ENCODE results near the gene ROBO1.

ROBO1 gene

DNA sequence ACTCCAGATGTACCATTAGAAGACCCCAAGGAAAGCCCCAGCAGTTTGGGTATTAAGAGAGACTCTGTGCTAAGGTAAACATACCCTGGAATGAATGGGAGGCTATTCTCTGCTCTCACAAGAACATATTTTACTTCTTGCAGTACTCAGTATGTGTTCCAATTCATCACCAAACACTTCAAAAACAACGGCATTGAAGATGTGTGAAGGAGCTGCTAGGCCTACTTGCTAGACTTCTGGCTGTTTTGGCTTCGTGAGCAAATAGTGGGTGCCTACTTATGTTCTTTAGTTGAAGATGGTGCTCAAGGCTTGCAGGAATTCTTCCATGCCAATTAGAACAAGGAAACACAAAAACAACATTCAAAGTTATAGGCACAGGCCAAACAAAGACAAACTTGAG, 514.5 kb downstream of the ROBO1 start:
- DNase-seq, result no peak
- no peak overlapping the region for H3K4me3 Mint-ChIP-seq
- no peaks in the 10 kb centered on the region for H3K36me3 Mint-ChIP-seq (ENCODE audit: low read depth)
- H3K27me3 Mint-ChIP-seq (ENCODE audit: low read depth, poor library complexity), result no peaks in the 10 kb centered on the region
- no peak overlapping the region for H3K27ac Mint-ChIP-seq
- no peaks in the 10 kb centered on the region for H3K9me3 Mint-ChIP-seq
- no peaks in the 10 kb centered on the region for H3K4me1 Mint-ChIP-seq
- TF ChIP-seq, protein P1, sequence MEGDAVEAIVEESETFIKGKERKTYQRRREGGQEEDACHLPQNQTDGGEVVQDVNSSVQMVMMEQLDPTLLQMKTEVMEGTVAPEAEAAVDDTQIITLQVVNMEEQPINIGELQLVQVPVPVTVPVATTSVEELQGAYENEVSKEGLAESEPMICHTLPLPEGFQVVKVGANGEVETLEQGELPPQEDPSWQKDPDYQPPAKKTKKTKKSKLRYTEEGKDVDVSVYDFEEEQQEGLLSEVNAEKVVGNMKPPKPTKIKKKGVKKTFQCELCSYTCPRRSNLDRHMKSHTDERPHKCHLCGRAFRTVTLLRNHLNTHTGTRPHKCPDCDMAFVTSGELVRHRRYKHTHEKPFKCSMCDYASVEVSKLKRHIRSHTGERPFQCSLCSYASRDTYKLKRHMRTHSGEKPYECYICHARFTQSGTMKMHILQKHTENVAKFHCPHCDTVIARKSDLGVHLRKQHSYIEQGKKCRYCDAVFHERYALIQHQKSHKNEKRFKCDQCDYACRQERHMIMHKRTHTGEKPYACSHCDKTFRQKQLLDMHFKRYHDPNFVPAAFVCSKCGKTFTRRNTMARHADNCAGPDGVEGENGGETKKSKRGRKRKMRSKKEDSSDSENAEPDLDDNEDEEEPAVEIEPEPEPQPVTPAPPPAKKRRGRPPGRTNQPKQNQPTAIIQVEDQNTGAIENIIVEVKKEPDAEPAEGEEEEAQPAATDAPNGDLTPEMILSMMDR (IDR thresholded peaks at IDR 0.05), result no peak

DNA sequence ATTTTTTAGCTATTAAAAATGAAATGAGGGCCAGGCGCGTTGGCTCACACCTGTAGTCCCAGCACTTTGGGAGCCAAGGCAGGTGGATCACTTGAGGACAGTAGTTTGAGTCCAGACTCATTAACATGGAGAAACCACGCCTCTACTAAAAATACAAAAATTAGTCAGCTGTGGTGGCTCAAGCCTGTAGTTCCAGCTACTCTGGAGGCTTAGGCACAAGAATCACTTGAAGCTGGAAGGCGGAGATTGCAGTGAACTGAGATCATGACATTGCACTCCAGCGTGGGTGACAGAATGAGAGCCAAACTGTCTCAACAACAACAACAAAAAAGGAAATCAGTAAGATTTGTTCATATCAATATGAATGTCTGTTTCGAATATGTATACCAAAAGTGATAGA, 517.1 kb downstream of the ROBO1 start:
- DNase-seq, result no peak
- TF ChIP-seq, protein P1 (IDR thresholded peaks at IDR 0.05), result no peak
- H3K27me3 Mint-ChIP-seq (ENCODE audit: low read depth, poor library complexity), result no peaks in the 10 kb centered on the region
- no peaks in the 10 kb centered on the region for H3K4me1 Mint-ChIP-seq
- H3K4me3 Mint-ChIP-seq, result no peak overlapping the region
- H3K9me3 Mint-ChIP-seq, result no peaks in the 10 kb centered on the region
- no peak overlapping the region for H3K27ac Mint-ChIP-seq
- no peaks in the 10 kb centered on the region for H3K36me3 Mint-ChIP-seq (ENCODE audit: low read depth)

DNA sequence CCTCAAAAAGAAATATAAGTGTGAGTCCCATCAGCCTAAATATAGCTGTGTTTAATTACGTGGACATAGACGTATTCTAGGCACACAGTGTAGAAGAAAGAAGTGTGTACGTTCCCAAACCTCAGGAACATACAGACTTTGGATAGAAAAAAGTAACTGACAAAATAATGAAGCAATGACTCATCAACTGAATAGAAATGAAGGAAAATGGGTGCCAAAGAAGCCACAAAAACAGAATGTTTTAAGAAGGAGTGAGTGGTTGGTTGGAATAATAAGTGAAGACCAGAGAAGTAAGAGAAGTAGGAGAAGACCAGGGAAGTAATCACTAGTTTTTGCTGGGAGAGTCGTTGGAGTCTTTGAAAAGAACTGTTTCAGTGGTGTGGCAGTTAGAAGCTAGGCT, 518.1 kb downstream of the ROBO1 start:
- DNase-seq, result no peak
- Mint-ChIP-seq H3K9me3 (no peaks in the 10 kb centered on the region), H3K27me3 (ENCODE audit: low read depth, poor library complexity) (no peaks in the 10 kb centered on the region), H3K4me1 (no peaks in the 10 kb centered on the region), H3K36me3 (ENCODE audit: low read depth) (no peaks in the 10 kb centered on the region), H3K4me3 (no peak overlapping the region), H3K27ac (no peak overlapping the region)
- TF ChIP-seq, protein P1 (IDR thresholded peaks at IDR 0.05), result no peak

DNA sequence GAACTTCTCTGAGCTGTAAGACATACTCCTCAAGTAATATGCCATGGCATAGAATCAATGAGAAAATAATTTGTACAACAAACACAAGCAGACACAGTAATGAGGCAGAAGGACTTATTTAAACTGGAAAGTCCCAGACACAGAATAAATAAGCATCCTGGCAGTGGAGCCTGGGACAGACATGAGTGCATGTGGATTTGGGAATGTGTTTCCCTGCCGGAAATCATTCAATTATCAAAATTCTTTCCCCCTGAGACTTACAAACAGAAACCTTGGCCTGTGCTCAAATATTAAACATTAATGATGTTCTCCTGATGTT, 520.1 kb downstream of the ROBO1 start:
- Mint-ChIP-seq H3K4me3 (no peak overlapping the region), H3K4me1 (no peaks in the 10 kb centered on the region), H3K9me3 (no peaks in the 10 kb centered on the region), H3K36me3 (ENCODE audit: low read depth) (no peaks in the 10 kb centered on the region), H3K27me3 (ENCODE audit: low read depth, poor library complexity) (no peaks in the 10 kb centered on the region), H3K27ac (no peak overlapping the region)
- DNase-seq, result no peak
- TF ChIP-seq, protein P1 (IDR thresholded peaks at IDR 0.05), result no peak

DNA sequence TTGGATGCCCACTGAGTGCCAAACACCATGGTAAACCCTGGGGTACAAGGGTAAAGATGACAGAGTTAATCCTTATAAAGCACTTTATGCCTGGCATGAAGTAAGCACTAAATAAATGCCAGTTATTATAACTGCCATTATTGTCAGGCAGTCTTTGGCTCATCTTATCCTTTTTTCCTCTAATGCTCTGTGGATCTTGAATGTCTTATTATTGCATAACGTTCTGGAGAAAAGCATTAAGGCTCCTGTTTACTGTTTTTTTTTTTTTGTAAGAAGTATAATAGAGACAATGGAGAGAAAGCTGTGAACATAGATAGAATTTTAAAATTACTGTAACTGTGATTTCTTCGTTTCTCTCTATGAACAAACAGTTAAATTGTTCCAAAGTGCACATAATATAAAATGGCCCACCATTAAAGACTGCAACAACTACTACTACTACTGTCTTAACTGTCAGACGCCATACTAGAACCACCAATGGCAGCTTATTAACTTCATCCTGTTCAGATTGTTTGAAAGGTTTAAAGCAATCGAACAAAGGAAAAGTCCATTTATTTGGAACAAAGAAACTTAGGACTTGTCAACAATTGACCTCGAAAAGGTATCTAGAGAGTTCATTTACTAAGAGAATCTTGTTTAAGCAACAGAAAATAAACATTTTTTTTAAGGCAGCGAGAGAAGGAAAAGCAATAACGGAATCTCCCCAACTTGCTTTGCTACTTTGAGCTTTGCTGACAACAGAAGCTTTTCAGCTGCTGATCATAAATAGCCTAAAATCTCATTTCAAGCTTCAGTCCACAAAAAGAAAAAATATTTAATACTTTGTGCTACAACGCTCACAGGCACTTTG, 520.7 kb downstream of the ROBO1 start:
- TF ChIP-seq, protein P1 (IDR thresholded peaks at IDR 0.05), result no peak
- no peak for DNase-seq
- Mint-ChIP-seq H3K4me1 (no peaks in the 10 kb centered on the region), H3K4me3 (no peak overlapping the region), H3K9me3 (no peaks in the 10 kb centered on the region), H3K36me3 (ENCODE audit: low read depth) (no peaks in the 10 kb centered on the region), H3K27ac (no peak overlapping the region), H3K27me3 (ENCODE audit: low read depth, poor library complexity) (no peaks in the 10 kb centered on the region)
